Stomach (tissue), 4 donors: ENCODE measurements around the gene HNRNPC.

Experiments used
- CTCF ChIP-seq, 7 experiments: fragments of 450-650 bp in 4 of 7; fragments of 200-600 bp in 3 of 7; sonication (generic) in 3 of 7; IDR thresholded peaks; one replicate each; pipeline ENCODE4 v1.5.1; 2016 to 2019; ENCODE audit warnings: antibody characterized with exemption in 7 of 7, control low read depth in 2 of 7, mild to moderate bottlenecking in 1 of 7
- EP300 ChIP-seq: sonication (generic); formaldehyde crosslinking; IDR thresholded peaks from one replicate; pipeline ENCODE4 v1.6.1; 2017; ENCODE audit warnings: antibody characterized with exemption
- POLR2A ChIP-seq, 4 donors: fragments of 450-650 bp; IDR thresholded peaks; one replicate each; pipeline ENCODE4 v1.6.1; 2016; ENCODE audit warnings: antibody characterized with exemption in 4 of 4, control low read depth in 2 of 4, mild to moderate bottlenecking in 1 of 4, moderate library complexity in 1 of 4
- POLR2AphosphoS5 ChIP-seq, 3 donors: sonication (generic); formaldehyde crosslinking; IDR thresholded peaks; one replicate each; pipeline ENCODE4 v1.6.1; 2016; ENCODE audit warnings: antibody characterized with exemption in 3 of 3

GRCh38 chr14:21202463-21203358 lies 66.5 kb downstream of the HNRNPC start:
- TF ChIP-seq CTCF (IDR thresholded peaks at IDR 0.05) (no peak), EP300 (no peak), POLR2AphosphoS5 (IDR thresholded peaks at IDR 0.05) (no peak), POLR2A (IDR thresholded peaks at IDR 0.05) (no peak)
